GM19351 (cell line): ENCODE data around the gene BAIAP3.

Experiments used
- ATAC-seq: cut with Tn5 transposase; IDR thresholded peaks from one replicate; pipeline ENCODE4 v1.9.1; 2021; ENCODE audit warnings: mild to moderate bottlenecking, moderate library complexity; ENCODE audit not compliant: unreplicated experiment

BAIAP3 gene

GRCh38 chr16:1381612-1382406 lies 48.4 kb downstream of the BAIAP3 start:
- ATAC-seq: no peak

- no peak for ATAC-seq
These were observed 50.1 kb downstream of the BAIAP3 start for GRCh38 chr16:1383556-1383955.

GRCh38 chr16:1385232-1385631 lies 51.8 kb downstream of the BAIAP3 start:
- ATAC-seq: no peak

GRCh38 chr16:1387331-1387730 lies 53.9 kb downstream of the BAIAP3 start:
- no peak for ATAC-seq

- no peak for ATAC-seq
These were observed 56.3 kb downstream of the BAIAP3 start for GRCh38 chr16:1389762-1390161.

GRCh38 chr16:1390239-1390779 lies 56.9 kb downstream of the BAIAP3 start:
- ATAC-seq: no peak

GRCh38 chr16:1392826-1393225 lies 59.4 kb downstream of the BAIAP3 start:
- no peak for ATAC-seq

GRCh38 chr16:1393613-1394176 lies 60.2 kb downstream of the BAIAP3 start:
- no peak for ATAC-seq

- ATAC-seq: no peak
These were observed 61.0 kb downstream of the BAIAP3 start for GRCh38 chr16:1394367-1394951.

- ATAC-seq: no peak
These were observed 62.1 kb downstream of the BAIAP3 start for GRCh38 chr16:1395444-1396031.

- ATAC-seq: no peak
These were observed 64.3 kb downstream of the BAIAP3 start for GRCh38 chr16:1397779-1398178.

GRCh38 chr16:1398351-1398750 lies 64.9 kb downstream of the BAIAP3 start:
- ATAC-seq: no peak
